Measurements from ENCODE around the gene DUOX1.
"Not testable (repeated sequence)": the region's sequence is repeated elsewhere in the genome, so short reads cannot be mapped to it uniquely, and the experiment has no call there.

The DUOX1 gene

GRCh38 chr15:45132844-45133560 lies 3.2 kb downstream of the DUOX1 start:
- Histone ChIP-seq H3K36me3 (ENCODE audit: control insufficient read depth in 4 of 4, insufficient read depth in 4 of 4, low read length in 3 of 4) (no peaks in the 10 kb centered on the region), H3K4me1 (ENCODE audit: control extremely low read depth in 1 of 4, control insufficient read depth in 4 of 4, insufficient read depth in 4 of 4, low read length in 3 of 4) (peaks cover 0 to 17% (median 8%) of the 10 kb centered on the region in 4 experiments), H3K4me3 (ENCODE audit: control insufficient read depth in 1 of 7, extremely low read depth in 1 of 7, insufficient read depth in 4 of 7, low read depth in 2 of 7, low read length in 6 of 7) (no peak overlapping the region), H3K27me3 (replicated peaks in 2 of 5; ENCODE audit: control insufficient read depth in 4 of 5, insufficient read depth in 5 of 5, low read length in 4 of 5) (peaks cover 0 to 88% (median 47%) of the 10 kb centered on the region in 5 experiments), H3K27ac (ENCODE audit: insufficient read depth in 1 of 2, low read depth in 1 of 2, low read length in 2 of 2, poor library complexity in 1 of 2, severe bottlenecking in 2 of 2) (no peak overlapping the region), H3K9me3 (ENCODE audit: control extremely low read depth in 1 of 5, control insufficient read depth in 4 of 5, insufficient read depth in 2 of 5, low read depth in 1 of 5, low read length in 4 of 5) (peaks cover 0 to 2% (median 0%) of the 10 kb centered on the region in 5 experiments)
- WGBS (ENCODE audit: insufficient coverage) = 100% methylated on average over 1 of the region's 3 CpGs
- POLR2A ChIA-PET = no interaction called here
- CTCF ChIA-PET = interaction anchor here (1.0 to 2.0 kb wide), 3 partner anchors 12 to 31 kb away, joined by 3 to 5 read pairs (median 4); no protein-coding TSS in a partner anchor
- no peak for DNase-seq

DNA sequence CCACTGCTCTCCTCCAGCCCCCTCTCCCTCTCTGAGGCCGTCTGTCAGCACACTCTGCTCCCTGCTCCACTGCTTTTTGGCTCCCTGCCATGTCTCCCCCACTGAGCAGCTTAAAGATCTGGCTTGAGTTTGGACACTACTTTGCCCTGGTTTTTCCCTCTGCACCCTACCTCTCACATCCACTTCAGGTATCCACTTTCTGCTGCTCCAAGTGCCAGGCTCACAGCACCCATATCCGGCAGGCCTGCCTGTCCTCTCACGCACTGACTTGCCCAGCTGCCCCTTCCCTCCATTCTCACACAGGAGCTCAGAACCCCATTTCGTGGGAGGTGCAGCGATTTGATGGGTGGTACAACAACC lies 3.7 kb downstream of the DUOX1 start:
- Histone ChIP-seq H3K27ac (ENCODE audit: insufficient read depth in 1 of 2, low read depth in 1 of 2, low read length in 2 of 2, poor library complexity in 1 of 2, severe bottlenecking in 2 of 2) (no peak overlapping the region), H3K4me1 (ENCODE audit: control extremely low read depth in 1 of 4, control insufficient read depth in 4 of 4, insufficient read depth in 4 of 4, low read length in 3 of 4) (peaks cover 0 to 17% (median 8%) of the 10 kb centered on the region in 4 experiments), H3K9me3 (ENCODE audit: control extremely low read depth in 1 of 5, control insufficient read depth in 4 of 5, insufficient read depth in 2 of 5, low read depth in 1 of 5, low read length in 4 of 5) (peaks cover 0 to 2% (median 0%) of the 10 kb centered on the region in 5 experiments), H3K36me3 (ENCODE audit: control insufficient read depth in 4 of 4, insufficient read depth in 4 of 4, low read length in 3 of 4) (no peaks in the 10 kb centered on the region), H3K27me3 (replicated peaks in 2 of 5; ENCODE audit: control insufficient read depth in 4 of 5, insufficient read depth in 5 of 5, low read length in 4 of 5) (peaks cover 0 to 86% (median 44%) of the 10 kb centered on the region in 5 experiments), H3K4me3 (ENCODE audit: control insufficient read depth in 1 of 7, extremely low read depth in 1 of 7, insufficient read depth in 4 of 7, low read depth in 2 of 7, low read length in 6 of 7) (no peak overlapping the region)
- ChIA-PET CTCF (interaction anchor here (1.0 to 2.0 kb wide), 3 partner anchors 12 to 30 kb away, joined by 3 to 5 read pairs (median 4); no protein-coding TSS in a partner anchor), POLR2A (no interaction called here)
- no peak for DNase-seq
- WGBS (ENCODE audit: insufficient coverage) = 81% methylated on average over 2 of the region's 5 CpGs

- H3K27me3 ChIP-seq (replicated peaks in 2 of 5; ENCODE audit: control insufficient read depth in 4 of 5, insufficient read depth in 5 of 5, low read length in 4 of 5) = peaks cover 0 to 81% (median 41%) of the 10 kb centered on the region in 5 experiments
- POLR2A ChIA-PET = no interaction called here
- CTCF ChIA-PET = interaction anchor here (1.0 to 1.2 kb wide), 2 partner anchors 7 to 13 kb away, joined by 3 to 5 read pairs; no protein-coding TSS in a partner anchor
- peaks cover 0 to 2% (median 0%) of the 10 kb centered on the region in 5 experiments for H3K9me3 ChIP-seq (ENCODE audit: control extremely low read depth in 1 of 5, control insufficient read depth in 4 of 5, insufficient read depth in 2 of 5, low read depth in 1 of 5, low read length in 4 of 5)
- H3K4me1 ChIP-seq (ENCODE audit: control extremely low read depth in 1 of 4, control insufficient read depth in 4 of 4, insufficient read depth in 4 of 4, low read length in 3 of 4) = peaks cover 0 to 13% (median 7%) of the 10 kb centered on the region in 4 experiments
- no peak for DNase-seq
- WGBS (ENCODE audit: insufficient coverage) = 98% methylated on average over 5 of the region's 7 CpGs
- no peak overlapping the region for H3K4me3 ChIP-seq (ENCODE audit: control insufficient read depth in 1 of 7, extremely low read depth in 1 of 7, insufficient read depth in 4 of 7, low read depth in 2 of 7, low read length in 6 of 7)
- no peak overlapping the region for H3K27ac ChIP-seq (ENCODE audit: insufficient read depth in 1 of 2, low read depth in 1 of 2, low read length in 2 of 2, poor library complexity in 1 of 2, severe bottlenecking in 2 of 2)
- H3K36me3 ChIP-seq (ENCODE audit: control insufficient read depth in 4 of 4, insufficient read depth in 4 of 4, low read length in 3 of 4) = no peaks in the 10 kb centered on the region
These were observed 4.3 kb downstream of the DUOX1 start for GRCh38 chr15:45134046-45134445.

DNA sequence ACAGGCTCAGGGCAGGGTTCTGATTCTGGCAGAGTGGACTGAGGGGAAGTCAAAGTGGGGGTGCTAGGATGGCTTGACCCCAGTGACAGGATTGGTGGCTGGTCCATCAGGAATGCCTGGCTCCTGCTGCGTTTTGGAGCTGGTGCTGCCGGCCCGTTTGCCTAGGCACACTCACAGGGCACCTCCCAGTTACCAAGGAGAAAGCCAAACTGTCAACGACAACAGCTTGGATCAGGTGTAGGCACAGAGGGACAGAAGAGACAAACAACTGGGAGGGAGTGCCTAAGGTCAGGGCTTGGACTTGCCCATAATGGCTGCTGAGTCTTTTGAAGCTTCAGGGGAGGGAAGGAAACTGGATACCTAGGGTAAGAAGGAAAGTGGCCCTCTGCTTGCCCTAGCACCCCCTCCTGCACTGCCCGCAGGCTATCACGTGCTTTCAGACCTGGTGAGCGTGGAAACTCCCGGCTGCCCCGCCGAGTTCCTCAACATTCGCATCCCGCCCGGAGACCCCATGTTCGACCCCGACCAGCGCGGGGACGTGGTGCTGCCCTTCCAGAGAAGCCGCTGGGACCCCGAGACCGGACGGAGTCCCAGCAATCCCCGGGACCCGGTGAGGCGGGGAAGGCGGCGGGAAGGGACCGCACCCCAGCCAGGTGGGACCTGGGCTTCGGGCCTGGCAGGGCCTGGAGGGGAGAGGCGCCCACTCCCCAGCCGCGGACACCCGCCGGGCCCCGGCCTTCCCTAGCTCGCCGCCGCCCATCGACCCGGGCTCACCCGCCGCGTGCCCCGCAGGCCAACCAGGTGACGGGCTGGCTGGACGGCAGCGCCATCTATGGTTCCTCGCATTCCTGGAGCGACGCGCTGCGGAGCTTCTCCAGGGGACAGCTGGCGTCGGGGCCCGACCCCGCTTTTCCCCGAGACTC lies 5.1 kb downstream of the DUOX1 start:
- H3K9me3 ChIP-seq (ENCODE audit: control extremely low read depth in 1 of 5, control insufficient read depth in 4 of 5, insufficient read depth in 2 of 5, low read depth in 1 of 5, low read length in 4 of 5) = peaks cover 0 to 2% (median 0%) of the 10 kb centered on the region in 5 experiments
- H3K4me3 ChIP-seq (ENCODE audit: control insufficient read depth in 1 of 7, extremely low read depth in 1 of 7, insufficient read depth in 4 of 7, low read depth in 2 of 7, low read length in 6 of 7) = peak overlapping the region in 2 of 7 experiments; percentile 15 to 33
- no peaks in the 10 kb centered on the region for H3K36me3 ChIP-seq (ENCODE audit: control insufficient read depth in 4 of 4, insufficient read depth in 4 of 4, low read length in 3 of 4)
- H3K27ac ChIP-seq (ENCODE audit: insufficient read depth in 1 of 2, low read depth in 1 of 2, low read length in 2 of 2, poor library complexity in 1 of 2, severe bottlenecking in 2 of 2) = no peak overlapping the region
- ChIA-PET CTCF (interaction anchor here (0.8 to 1.8 kb wide), 4 partner anchors 8 to 21 kb away, joined by 3 to 5 read pairs (median 4); no protein-coding TSS in a partner anchor), POLR2A (no interaction called here)
- 10% methylated on average over 35 of the region's 57 CpGs for WGBS (ENCODE audit: insufficient coverage)
- peak in 2 of 3 donors; percentile 40 to 44 for DNase-seq
- H3K4me1 ChIP-seq (ENCODE audit: control extremely low read depth in 1 of 4, control insufficient read depth in 4 of 4, insufficient read depth in 4 of 4, low read length in 3 of 4) = peaks cover 0 to 7% (median 3%) of the 10 kb centered on the region in 4 experiments
- peaks cover 0 to 72% (median 40%) of the 10 kb centered on the region in 5 experiments for H3K27me3 ChIP-seq (replicated peaks in 2 of 5; ENCODE audit: control insufficient read depth in 4 of 5, insufficient read depth in 5 of 5, low read length in 4 of 5)

GRCh38 chr15:45135705-45136377 lies 6.0 kb downstream of the DUOX1 start:
- H3K27me3 ChIP-seq (replicated peaks in 2 of 5; ENCODE audit: control insufficient read depth in 4 of 5, insufficient read depth in 5 of 5, low read length in 4 of 5) = peaks cover 0 to 63% (median 31%) of the 10 kb centered on the region in 5 experiments
- H3K4me3 ChIP-seq (ENCODE audit: control insufficient read depth in 1 of 7, extremely low read depth in 1 of 7, insufficient read depth in 4 of 7, low read depth in 2 of 7, low read length in 6 of 7); DNase-seq; H3K9me3 ChIP-seq (ENCODE audit: control extremely low read depth in 1 of 5, control insufficient read depth in 4 of 5, insufficient read depth in 2 of 5, low read depth in 1 of 5, low read length in 4 of 5); H3K36me3 ChIP-seq (ENCODE audit: control insufficient read depth in 4 of 4, insufficient read depth in 4 of 4, low read length in 3 of 4); H3K27ac ChIP-seq (ENCODE audit: insufficient read depth in 1 of 2, low read depth in 1 of 2, low read length in 2 of 2, poor library complexity in 1 of 2, severe bottlenecking in 2 of 2); H3K4me1 ChIP-seq (ENCODE audit: control extremely low read depth in 1 of 4, control insufficient read depth in 4 of 4, insufficient read depth in 4 of 4, low read length in 3 of 4); POLR2A ChIA-PET: not testable (repeated sequence)
- CTCF ChIA-PET = interaction anchor here (1.8 kb wide), 1 partner anchor 20 kb away, joined by 4 read pairs; no protein-coding TSS in a partner anchor
- WGBS (ENCODE audit: insufficient coverage) = no CpG with 5 or more reads among the region's 37 CpGs

DNA sequence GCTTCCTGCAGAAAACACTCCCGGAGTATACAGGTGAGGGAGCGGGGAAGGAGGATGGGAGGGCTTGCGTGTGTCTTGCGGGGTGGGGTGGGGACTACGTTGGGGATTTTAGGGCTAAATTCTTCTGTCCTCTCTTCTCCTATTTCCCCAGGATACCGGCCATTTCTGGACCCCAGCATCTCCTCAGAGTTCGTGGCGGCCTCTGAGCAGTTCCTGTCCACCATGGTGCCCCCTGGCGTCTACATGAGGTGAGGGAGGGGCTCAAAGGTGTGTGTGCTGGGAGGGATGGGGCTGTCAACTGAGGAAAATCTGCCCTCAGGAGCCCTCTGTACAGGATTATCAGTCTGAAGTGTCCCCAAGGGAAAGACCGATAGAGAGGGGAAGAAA lies 6.6 kb downstream of the DUOX1 start:
- POLR2A ChIA-PET = no interaction called here
- WGBS (ENCODE audit: insufficient coverage) = 7% methylated on average over 3 of the region's 10 CpGs

More for the DNA sequence above, 6.6 kb downstream of the DUOX1 start:
- no peaks in the 10 kb centered on the region for H3K36me3 ChIP-seq (ENCODE audit: control insufficient read depth in 4 of 4, insufficient read depth in 4 of 4, low read length in 3 of 4)
- no peak overlapping the region for H3K27ac ChIP-seq (ENCODE audit: insufficient read depth in 1 of 2, low read depth in 1 of 2, low read length in 2 of 2, poor library complexity in 1 of 2, severe bottlenecking in 2 of 2)
- no peak for DNase-seq
- CTCF ChIA-PET = interaction anchor here (1.8 kb wide), 1 partner anchor 19 kb away, joined by 4 read pairs; no protein-coding TSS in a partner anchor
- H3K4me3 ChIP-seq (ENCODE audit: control insufficient read depth in 1 of 7, extremely low read depth in 1 of 7, insufficient read depth in 4 of 7, low read depth in 2 of 7, low read length in 6 of 7) = no peak overlapping the region
- peaks cover 0 to 7% (median 3%) of the 10 kb centered on the region in 4 experiments for H3K4me1 ChIP-seq (ENCODE audit: control extremely low read depth in 1 of 4, control insufficient read depth in 4 of 4, insufficient read depth in 4 of 4, low read length in 3 of 4)
- peaks cover 0 to 58% (median 30%) of the 10 kb centered on the region in 5 experiments for H3K27me3 ChIP-seq (replicated peaks in 2 of 5; ENCODE audit: control insufficient read depth in 4 of 5, insufficient read depth in 5 of 5, low read length in 4 of 5)
- H3K9me3 ChIP-seq (ENCODE audit: control extremely low read depth in 1 of 5, control insufficient read depth in 4 of 5, insufficient read depth in 2 of 5, low read depth in 1 of 5, low read length in 4 of 5) = peaks cover 0 to 2% (median 0%) of the 10 kb centered on the region in 5 experiments

Data from common myeloid progenitor, CD34-positive (primary cell).